HEK293 (cell line): ENCODE measurements around the gene NRSN2.
A peak's percentile ranks its signal among the peaks of the same experiment; 100 is the strongest.

ENCODE experiments used
- AEBP2 ChIP-seq: fragments of 450-650 bp; formaldehyde crosslinking; IDR thresholded peaks from 2 replicates; pipeline ENCODE4 v1.5.1; 2016; ENCODE audit warnings: missing biosample characterization, missing genetic modification characterization, borderline replicate concordance
- GLI2 ChIP-seq: fragments of 450-650 bp; formaldehyde crosslinking; IDR thresholded peaks from 2 replicates; pipeline ENCODE4; 2017; ENCODE audit warnings: missing biosample characterization, missing genetic modification characterization, low read depth, borderline replicate concordance
- YY2 ChIP-seq: fragments of 450-650 bp; formaldehyde crosslinking; IDR thresholded peaks from 2 replicates; pipeline ENCODE4 v1.5.1; 2016; ENCODE audit warnings: missing biosample characterization, missing genetic modification characterization
- ZBTB48 ChIP-seq: fragments of 450-650 bp; formaldehyde crosslinking; IDR thresholded peaks from 2 replicates; pipeline ENCODE4 v1.5.1; 2016; ENCODE audit warnings: missing biosample characterization, missing genetic modification characterization
- ZBTB8A ChIP-seq: fragments of 450-650 bp; formaldehyde crosslinking; IDR thresholded peaks from 2 replicates; pipeline ENCODE4 v1.5.1; 2016; ENCODE audit warnings: missing biosample characterization, missing genetic modification characterization
- ZNF18 ChIP-seq: fragments of 450-650 bp; formaldehyde crosslinking; IDR thresholded peaks from 2 replicates; pipeline ENCODE4 v1.5.1; 2016; ENCODE audit warnings: missing biosample characterization, missing genetic modification characterization
- ZNF223 ChIP-seq: fragments of 450-650 bp; formaldehyde crosslinking; IDR thresholded peaks from 2 replicates; pipeline ENCODE4 v1.5.1; 2016; ENCODE audit warnings: missing biosample characterization, missing genetic modification characterization
- ZNF24 ChIP-seq: fragments of 450-650 bp; formaldehyde crosslinking; IDR thresholded peaks from 2 replicates; pipeline ENCODE4 v1.5.1; 2016; ENCODE audit warnings: missing biosample characterization, missing genetic modification characterization
- ZNF416 ChIP-seq: fragments of 450-650 bp; formaldehyde crosslinking; IDR thresholded peaks from 2 replicates; pipeline ENCODE4 v1.5.1; 2016; ENCODE audit warnings: missing biosample characterization, missing genetic modification characterization
- ZNF518A ChIP-seq: fragments of 450-650 bp; formaldehyde crosslinking; conservative IDR thresholded peaks from 2 replicates; pipeline ENCODE4 v1.5.1; 2016; ENCODE audit warnings: low read depth, missing biosample characterization, missing genetic modification characterization
- ZNF521 ChIP-seq: fragments of 450-650 bp; formaldehyde crosslinking; IDR thresholded peaks from 2 replicates; pipeline ENCODE4 v1.5.1; 2017; ENCODE audit warnings: missing biosample characterization, mild to moderate bottlenecking, missing genetic modification characterization
- ZNF548 ChIP-seq: fragments of 450-650 bp; formaldehyde crosslinking; IDR thresholded peaks from 2 replicates; pipeline ENCODE4 v1.5.1; 2016; ENCODE audit warnings: missing biosample characterization, missing genetic modification characterization
- ZNF555 ChIP-seq: fragments of 450-650 bp; formaldehyde crosslinking; conservative IDR thresholded peaks from 2 replicates; pipeline ENCODE4 v1.5.1; 2017; ENCODE audit warnings: missing biosample characterization, mild to moderate bottlenecking, missing genetic modification characterization, inconsistent platforms
- ZNF626 ChIP-seq: fragments of 450-650 bp; sonication (Bioruptor Pico); formaldehyde crosslinking; IDR thresholded peaks from 2 replicates; pipeline ENCODE4 v1.5.1; 2018; ENCODE audit warnings: missing biosample characterization, missing genetic modification characterization, inconsistent platforms
- ZNF639 ChIP-seq: fragments of 450-650 bp; formaldehyde crosslinking; IDR thresholded peaks from 2 replicates; pipeline ENCODE4 v1.5.1; 2016; ENCODE audit warnings: missing biosample characterization, missing genetic modification characterization
- ZNF670 ChIP-seq: fragments of 450-650 bp; formaldehyde crosslinking; IDR thresholded peaks from 2 replicates; pipeline ENCODE4 v1.5.1; 2016; ENCODE audit warnings: missing biosample characterization, missing genetic modification characterization, low read depth
- ZNF701 ChIP-seq: fragments of 450-650 bp; formaldehyde crosslinking; IDR thresholded peaks from 2 replicates; pipeline ENCODE4 v1.5.1; 2016; ENCODE audit warnings: missing biosample characterization, missing genetic modification characterization
- ZNF792 ChIP-seq: fragments of 450-650 bp; formaldehyde crosslinking; IDR thresholded peaks from 2 replicates; pipeline ENCODE4 v1.5.1; 2016; ENCODE audit warnings: missing biosample characterization, missing genetic modification characterization
- ZSCAN18 ChIP-seq: fragments of 450-650 bp; formaldehyde crosslinking; IDR thresholded peaks from 2 replicates; pipeline ENCODE4 v1.5.1; 2016; ENCODE audit warnings: missing biosample characterization, missing genetic modification characterization
- TF ChIP-seq, protein P1 (sequence below): IDR thresholded peaks from 2 replicates; pipeline ENCODE4 v1.6.1; 2011; ENCODE audit warnings: mild to moderate bottlenecking, low read depth, low read length, borderline replicate concordance
- TF ChIP-seq, protein P2 (sequence below): fragments of 450-650 bp; formaldehyde crosslinking; IDR thresholded peaks from 2 replicates; pipeline ENCODE4 v1.5.1; 2017; ENCODE audit warnings: missing biosample characterization, missing genetic modification characterization
- TF ChIP-seq, protein P3 (sequence below): fragments of 450-650 bp; formaldehyde crosslinking; IDR thresholded peaks from 2 replicates; pipeline ENCODE4 v1.5.1; 2017; ENCODE audit warnings: missing biosample characterization, mild to moderate bottlenecking, missing genetic modification characterization, moderate library complexity

NRSN2 gene

DNA sequence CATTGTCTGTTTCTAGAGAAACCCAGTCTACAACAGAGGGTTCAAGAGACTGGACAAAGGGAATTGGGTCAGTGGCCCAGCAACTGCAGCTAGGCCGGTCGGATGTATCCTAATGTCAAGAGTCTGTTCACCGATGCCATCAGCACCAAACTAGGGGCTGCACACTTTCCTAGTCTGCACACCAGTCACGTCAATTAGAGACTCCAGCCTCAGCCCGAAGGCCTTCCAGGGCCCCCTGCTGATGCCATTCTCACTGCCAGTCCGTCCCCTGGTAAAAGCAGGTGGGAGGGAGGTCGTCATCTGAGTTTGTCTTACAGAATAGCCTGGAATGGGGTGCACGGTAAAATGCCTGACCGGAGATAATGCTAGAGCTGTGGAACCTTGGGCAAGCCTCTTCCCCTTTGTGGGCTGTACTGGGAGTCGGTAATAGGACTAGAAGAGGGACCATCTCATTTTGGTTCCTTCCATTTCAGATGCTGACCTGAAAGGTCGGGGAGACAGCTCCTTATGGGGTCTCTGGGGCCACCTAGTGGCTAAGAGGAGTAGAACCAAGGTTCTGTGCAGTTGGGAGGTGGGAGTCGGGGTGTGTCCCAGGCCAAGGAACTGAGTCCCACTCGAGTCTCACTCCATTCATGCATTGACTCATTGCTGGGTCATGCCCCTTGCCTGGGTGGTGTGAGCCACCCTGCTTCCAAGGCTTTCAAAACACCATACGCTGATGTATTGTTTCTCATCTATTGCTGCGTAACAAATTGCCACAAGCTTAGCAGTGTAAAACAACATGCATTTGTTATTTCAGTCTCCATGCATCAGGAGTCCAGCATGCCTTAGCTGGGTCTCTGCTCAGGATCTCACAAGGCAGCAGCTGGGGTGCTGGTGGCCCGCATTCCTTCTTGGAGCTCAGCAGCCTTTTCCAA, 16.4 kb upstream of the NRSN2 start (continued):
- TF ChIP-seq ZSCAN18 (tag by site-specific recombination), result no peak
- TF ChIP-seq ZNF555 (tag by site-specific recombination), result no peak
- TF ChIP-seq ZNF639 (tag by site-specific recombination), result no peak
- no peak for TF ChIP-seq ZNF223 (tag by site-specific recombination)
- no peak for TF ChIP-seq ZNF416 (tag by site-specific recombination)
- no peak for TF ChIP-seq YY2 (tag by site-specific recombination)
- no peak for TF ChIP-seq ZNF626 (tag by site-specific recombination)
- TF ChIP-seq ZNF670 (tag by site-specific recombination), result no peak
- no peak for TF ChIP-seq GLI2 (tag by site-specific recombination)
- TF ChIP-seq, protein P1, sequence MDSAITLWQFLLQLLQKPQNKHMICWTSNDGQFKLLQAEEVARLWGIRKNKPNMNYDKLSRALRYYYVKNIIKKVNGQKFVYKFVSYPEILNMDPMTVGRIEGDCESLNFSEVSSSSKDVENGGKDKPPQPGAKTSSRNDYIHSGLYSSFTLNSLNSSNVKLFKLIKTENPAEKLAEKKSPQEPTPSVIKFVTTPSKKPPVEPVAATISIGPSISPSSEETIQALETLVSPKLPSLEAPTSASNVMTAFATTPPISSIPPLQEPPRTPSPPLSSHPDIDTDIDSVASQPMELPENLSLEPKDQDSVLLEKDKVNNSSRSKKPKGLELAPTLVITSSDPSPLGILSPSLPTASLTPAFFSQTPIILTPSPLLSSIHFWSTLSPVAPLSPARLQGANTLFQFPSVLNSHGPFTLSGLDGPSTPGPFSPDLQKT, result no peak
- TF ChIP-seq ZNF518A, result no peak
- no peak for TF ChIP-seq ZNF548
- no peak for TF ChIP-seq ZNF521 (tag by site-specific recombination)
- TF ChIP-seq, protein P2, sequence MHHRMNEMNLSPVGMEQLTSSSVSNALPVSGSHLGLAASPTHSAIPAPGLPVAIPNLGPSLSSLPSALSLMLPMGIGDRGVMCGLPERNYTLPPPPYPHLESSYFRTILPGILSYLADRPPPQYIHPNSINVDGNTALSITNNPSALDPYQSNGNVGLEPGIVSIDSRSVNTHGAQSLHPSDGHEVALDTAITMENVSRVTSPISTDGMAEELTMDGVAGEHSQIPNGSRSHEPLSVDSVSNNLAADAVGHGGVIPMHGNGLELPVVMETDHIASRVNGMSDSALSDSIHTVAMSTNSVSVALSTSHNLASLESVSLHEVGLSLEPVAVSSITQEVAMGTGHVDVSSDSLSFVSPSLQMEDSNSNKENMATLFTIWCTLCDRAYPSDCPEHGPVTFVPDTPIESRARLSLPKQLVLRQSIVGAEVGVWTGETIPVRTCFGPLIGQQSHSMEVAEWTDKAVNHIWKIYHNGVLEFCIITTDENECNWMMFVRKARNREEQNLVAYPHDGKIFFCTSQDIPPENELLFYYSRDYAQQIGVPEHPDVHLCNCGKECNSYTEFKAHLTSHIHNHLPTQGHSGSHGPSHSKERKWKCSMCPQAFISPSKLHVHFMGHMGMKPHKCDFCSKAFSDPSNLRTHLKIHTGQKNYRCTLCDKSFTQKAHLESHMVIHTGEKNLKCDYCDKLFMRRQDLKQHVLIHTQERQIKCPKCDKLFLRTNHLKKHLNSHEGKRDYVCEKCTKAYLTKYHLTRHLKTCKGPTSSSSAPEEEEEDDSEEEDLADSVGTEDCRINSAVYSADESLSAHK (tag by site-specific recombination), result peak; percentile 77
- TF ChIP-seq ZNF24 (tag by site-specific recombination), result no peak
- TF ChIP-seq, protein P3, sequence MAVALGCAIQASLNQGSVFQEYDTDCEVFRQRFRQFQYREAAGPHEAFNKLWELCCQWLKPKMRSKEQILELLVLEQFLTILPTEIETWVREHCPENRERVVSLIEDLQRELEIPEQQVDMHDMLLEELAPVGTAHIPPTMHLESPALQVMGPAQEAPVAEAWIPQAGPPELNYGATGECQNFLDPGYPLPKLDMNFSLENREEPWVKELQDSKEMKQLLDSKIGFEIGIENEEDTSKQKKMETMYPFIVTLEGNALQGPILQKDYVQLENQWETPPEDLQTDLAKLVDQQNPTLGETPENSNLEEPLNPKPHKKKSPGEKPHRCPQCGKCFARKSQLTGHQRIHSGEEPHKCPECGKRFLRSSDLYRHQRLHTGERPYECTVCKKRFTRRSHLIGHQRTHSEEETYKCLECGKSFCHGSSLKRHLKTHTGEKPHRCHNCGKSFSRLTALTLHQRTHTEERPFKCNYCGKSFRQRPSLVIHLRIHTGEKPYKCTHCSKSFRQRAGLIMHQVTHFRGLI (tag by site-specific recombination), result no peak
- no peak for TF ChIP-seq ZBTB8A (tag by site-specific recombination)
- TF ChIP-seq ZBTB48 (tag by site-specific recombination), result peak; percentile 64; the same call in 1 of the 2 replicates
- TF ChIP-seq ZNF18 (tag by site-specific recombination), result peak; percentile 79
- no peak for TF ChIP-seq ZNF701 (tag by site-specific recombination)
- no peak for TF ChIP-seq AEBP2 (tag by site-specific recombination)
- TF ChIP-seq ZNF792 (tag by site-specific recombination), result no peak
